Colonic mucosa (tissue), 4 donors: ENCODE results near the gene LIN28B. TPM values are rescaled to one million over a fixed set of nuclear protein-coding genes. Genes with fewer than 3 reads are reported as not detected.
"Not testable (repeated sequence)": the region's sequence is repeated elsewhere in the genome, so short reads cannot be mapped to it uniquely, and the experiment has no call there.

Experiments used
- DNase-seq: peaks from one replicate; pipeline ENCODE4 v3.0.0-alpha.2; 2020
- H3K27ac ChIP-seq: fragments of 200-600 bp; one replicate; pipeline ENCODE4 v1.8.0; 2021
- H3K27me3 ChIP-seq: fragments of 200-600 bp; one replicate; pipeline ENCODE4 v1.8.0; 2021
- H3K36me3 ChIP-seq: fragments of 200-600 bp; one replicate; pipeline ENCODE4 v1.8.0; 2021
- H3K4me1 ChIP-seq: fragments of 200-600 bp; one replicate; pipeline ENCODE4 v1.8.0; 2021; ENCODE audit warnings: mild to moderate bottlenecking
- H3K4me3 ChIP-seq: fragments of 200-600 bp; one replicate; pipeline ENCODE4 v1.8.0; 2021
- H3K9ac ChIP-seq, 2 donors: one replicate each; pipeline ENCODE4 v1.7.0; 2013; ENCODE audit warnings: control low read depth in 2 of 2, low read depth in 2 of 2, low read length in 2 of 2
- H3K9me3 ChIP-seq: fragments of 200-600 bp; one replicate; pipeline ENCODE4 v1.8.0; 2021
- intact Hi-C: fragments of 100-400 bp; cut with DNase I; formaldehyde crosslinking; loops from one replicate; pipeline ENCODE4 v1.14.1; 2022
- total RNA-seq, 2 donors: library from RNA; stranded (reverse); fragmentation: NEBNext Ultra II Directional in 1 of 2; extraction: Animal tissue kit (Norgen Biotek cat#: 25700) in 1 of 2; gene quantifications; one replicate each; pipeline ENCODE4 v1.2.1, GENCODE V29; 2021
- TF ChIP-seq, protein P1 (sequence below): fragments of 200-600 bp; IDR thresholded peaks from one replicate; pipeline ENCODE4 v1.8.0; 2022; ENCODE audit warnings: antibody characterized with exemption, mild to moderate bottlenecking
- donor health status: healthy.
- donor health status: DM: no; HTN: no; CAD: no.
- donor health status: DM: no; HTN: no; CAD: no.

LIN28B gene
- total RNA-seq, 2 donors from 2014 or later: 0.12 TPM; not detected in 1

GRCh38 chr6:105080279-105080678 lies 123.4 kb downstream of the LIN28B start:
- H3K4me3 ChIP-seq: no peak overlapping the region
- no peaks in the 10 kb centered on the region for H3K36me3 ChIP-seq
- TF ChIP-seq, protein P1, sequence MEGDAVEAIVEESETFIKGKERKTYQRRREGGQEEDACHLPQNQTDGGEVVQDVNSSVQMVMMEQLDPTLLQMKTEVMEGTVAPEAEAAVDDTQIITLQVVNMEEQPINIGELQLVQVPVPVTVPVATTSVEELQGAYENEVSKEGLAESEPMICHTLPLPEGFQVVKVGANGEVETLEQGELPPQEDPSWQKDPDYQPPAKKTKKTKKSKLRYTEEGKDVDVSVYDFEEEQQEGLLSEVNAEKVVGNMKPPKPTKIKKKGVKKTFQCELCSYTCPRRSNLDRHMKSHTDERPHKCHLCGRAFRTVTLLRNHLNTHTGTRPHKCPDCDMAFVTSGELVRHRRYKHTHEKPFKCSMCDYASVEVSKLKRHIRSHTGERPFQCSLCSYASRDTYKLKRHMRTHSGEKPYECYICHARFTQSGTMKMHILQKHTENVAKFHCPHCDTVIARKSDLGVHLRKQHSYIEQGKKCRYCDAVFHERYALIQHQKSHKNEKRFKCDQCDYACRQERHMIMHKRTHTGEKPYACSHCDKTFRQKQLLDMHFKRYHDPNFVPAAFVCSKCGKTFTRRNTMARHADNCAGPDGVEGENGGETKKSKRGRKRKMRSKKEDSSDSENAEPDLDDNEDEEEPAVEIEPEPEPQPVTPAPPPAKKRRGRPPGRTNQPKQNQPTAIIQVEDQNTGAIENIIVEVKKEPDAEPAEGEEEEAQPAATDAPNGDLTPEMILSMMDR: no peak
- H3K9me3 ChIP-seq: no peaks in the 10 kb centered on the region
- H3K27me3 ChIP-seq: no peaks in the 10 kb centered on the region
- no peak for DNase-seq
- H3K4me1 ChIP-seq: no peaks in the 10 kb centered on the region
- no peak overlapping the region for H3K27ac ChIP-seq
- intact Hi-C loops: no loop called here
- H3K9ac ChIP-seq: no peak overlapping the region

DNA sequence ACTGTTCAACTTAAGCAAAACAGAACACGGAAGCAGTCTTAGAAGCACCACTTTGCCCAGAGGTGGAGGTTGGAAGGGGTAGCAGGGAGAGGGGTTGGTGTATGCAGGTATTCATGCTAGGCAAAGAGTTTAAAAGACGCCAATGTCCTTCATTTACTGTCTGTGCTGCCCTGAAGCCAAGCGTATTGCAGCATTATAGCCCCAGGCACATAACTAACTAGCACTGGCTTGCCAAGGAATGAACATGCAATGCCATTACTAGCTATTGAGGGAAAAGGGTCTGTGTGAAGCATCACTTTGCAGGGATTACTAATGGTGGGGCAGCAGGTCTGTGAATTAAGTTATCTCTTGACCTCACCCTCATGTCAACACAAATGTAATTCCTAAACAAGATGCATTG lies 124.8 kb downstream of the LIN28B start:
- H3K27me3 ChIP-seq, H3K9ac ChIP-seq, intact Hi-C loops, DNase-seq, H3K36me3 ChIP-seq, H3K4me3 ChIP-seq, H3K27ac ChIP-seq, H3K4me1 ChIP-seq, H3K9me3 ChIP-seq: not testable (repeated sequence)

DNA sequence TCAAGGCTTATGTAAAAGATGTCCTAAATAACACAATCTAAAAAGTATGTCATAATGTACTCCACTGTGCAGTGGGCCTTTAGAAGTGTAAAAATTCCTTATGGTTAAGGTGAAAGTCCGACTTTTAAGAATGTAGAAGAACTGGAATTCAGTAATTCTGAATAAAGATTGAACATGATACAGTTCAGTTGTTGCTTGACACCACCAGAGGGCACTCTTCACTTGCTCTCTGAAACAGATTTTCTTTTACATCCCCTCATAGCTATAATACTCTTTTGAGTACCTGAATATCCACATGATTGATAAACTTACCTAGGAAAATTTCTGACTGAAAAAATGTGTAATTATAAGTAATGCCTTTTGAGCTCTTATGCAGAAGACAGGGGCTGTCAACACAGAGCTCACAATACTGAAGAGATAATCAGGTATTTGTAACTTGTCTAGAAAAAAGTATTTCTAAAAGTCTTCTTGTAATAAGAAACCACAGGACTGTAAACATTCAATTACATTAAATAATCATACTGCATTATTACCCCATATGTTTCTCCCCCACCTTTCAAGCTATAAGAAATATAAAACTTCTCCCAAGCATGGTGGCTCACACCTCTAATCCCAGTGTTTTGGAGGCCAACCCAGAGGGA lies 130.8 kb downstream of the LIN28B start:
- no peaks in the 10 kb centered on the region for H3K36me3 ChIP-seq
- H3K9me3 ChIP-seq: no peaks in the 10 kb centered on the region
- H3K27ac ChIP-seq: no peak overlapping the region
- no peaks in the 10 kb centered on the region for H3K27me3 ChIP-seq
- TF ChIP-seq, protein P1: peak; percentile 85
- intact Hi-C loops: loop anchor here (5.0 kb wide), 2 partner anchors 275 to 315 kb away; partner anchors contain the start of gene PREP
- DNase-seq: peak; percentile 35
- H3K9ac ChIP-seq: no peak overlapping the region
- no peaks in the 10 kb centered on the region for H3K4me1 ChIP-seq
- no peak overlapping the region for H3K4me3 ChIP-seq

DNA sequence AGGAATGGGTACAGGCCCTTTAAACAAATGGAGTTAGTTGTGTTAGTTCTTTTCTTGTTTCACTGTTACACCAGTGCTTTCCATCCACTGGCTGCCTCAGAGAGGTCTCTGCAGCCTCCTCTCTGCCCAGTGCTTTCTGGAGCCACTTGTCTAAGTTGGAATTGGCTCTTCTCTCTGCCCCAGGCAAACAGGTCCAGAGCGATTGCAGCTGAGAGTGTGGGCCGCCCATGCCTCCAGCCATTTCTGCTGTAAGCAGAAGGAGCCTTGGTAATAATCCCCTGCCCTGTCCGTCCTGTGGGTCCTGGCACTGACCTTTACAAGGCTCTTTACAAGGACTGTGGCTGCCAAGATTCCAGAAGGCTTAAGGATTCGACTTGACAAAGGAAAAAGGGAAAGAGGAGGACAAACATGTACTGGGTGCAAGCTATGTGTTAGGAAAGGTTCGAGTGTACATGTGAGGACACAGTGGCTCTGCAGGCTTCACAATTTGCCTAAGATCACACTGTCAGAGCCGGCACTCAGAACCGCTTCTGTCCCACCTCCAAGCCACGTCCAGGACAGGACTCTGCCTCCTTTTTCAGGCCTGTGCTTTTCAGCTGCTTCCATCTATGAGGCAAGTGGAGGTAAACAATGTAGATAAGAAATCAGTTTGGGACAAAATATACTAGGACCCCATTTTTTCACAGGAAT lies 134.4 kb downstream of the LIN28B start:
- TF ChIP-seq, protein P1: no peak
- no peaks in the 10 kb centered on the region for H3K9me3 ChIP-seq
- no peaks in the 10 kb centered on the region for H3K36me3 ChIP-seq
- no peaks in the 10 kb centered on the region for H3K4me1 ChIP-seq
- H3K27ac ChIP-seq: no peak overlapping the region
- no peak overlapping the region for H3K4me3 ChIP-seq
- no peak for DNase-seq
- H3K27me3 ChIP-seq: no peaks in the 10 kb centered on the region
- intact Hi-C loops: loop anchor here (2.0 kb wide), 1 partner anchor 334 kb away; no protein-coding TSS in a partner anchor
- H3K9ac ChIP-seq: no peak overlapping the region

GRCh38 chr6:105094133-105094640 lies 137.3 kb downstream of the LIN28B start:
- Histone ChIP-seq H3K27me3 (no peaks in the 10 kb centered on the region), H3K36me3 (no peaks in the 10 kb centered on the region), H3K4me3 (no peak overlapping the region), H3K9ac (no peak overlapping the region), H3K4me1 (no peaks in the 10 kb centered on the region), H3K27ac (no peak overlapping the region), H3K9me3 (no peaks in the 10 kb centered on the region)
- TF ChIP-seq, protein P1: no peak
- intact Hi-C loops: no loop called here
- no peak for DNase-seq

- intact Hi-C loops: no loop called here
- H3K36me3 ChIP-seq: no peaks in the 10 kb centered on the region
- H3K4me1 ChIP-seq: no peaks in the 10 kb centered on the region
- H3K4me3 ChIP-seq: no peak overlapping the region
- no peak overlapping the region for H3K9ac ChIP-seq
- no peaks in the 10 kb centered on the region for H3K27me3 ChIP-seq
- no peak for DNase-seq
- no peaks in the 10 kb centered on the region for H3K9me3 ChIP-seq
- TF ChIP-seq, protein P1: no peak
- no peak overlapping the region for H3K27ac ChIP-seq
Observed at GRCh38 chr6:105095139-105095538, 138.2 kb downstream of the LIN28B start.
